22Rv1 (cell line): ENCODE data around the gene MSX1.

Experiments
- ZFX ChIP-seq: fragments of 450-650 bp; IDR thresholded peaks from 2 replicates; pipeline ENCODE4 v1.6.1; 2017; ENCODE audit warnings: antibody characterized with exemption, borderline replicate concordance
- TF ChIP-seq, protein P1 (sequence below): fragments of 450-650 bp; IDR thresholded peaks from 2 replicates; pipeline ENCODE4 v1.5.1; 2017; ENCODE audit warnings: mild to moderate bottlenecking

DNA sequence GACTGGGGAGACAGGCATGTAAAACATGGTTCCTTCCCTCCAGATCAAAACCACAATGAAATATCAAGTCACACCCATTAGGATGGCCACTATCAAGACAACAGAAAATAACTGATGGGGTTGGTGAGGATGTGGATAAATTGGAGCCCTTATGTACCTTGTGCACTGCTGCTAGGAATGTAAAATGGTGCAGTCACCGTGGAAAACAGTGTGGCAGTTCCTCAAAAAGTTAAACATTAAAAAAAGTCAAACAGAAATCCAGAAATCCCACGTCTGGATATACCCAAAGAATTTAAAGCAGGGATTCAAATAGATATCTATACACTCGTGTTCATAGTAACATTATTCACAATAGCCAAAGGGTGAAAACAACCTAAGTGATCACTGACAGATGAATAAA, 35.2 kb upstream of the MSX1 start:
- TF ChIP-seq, protein P1, sequence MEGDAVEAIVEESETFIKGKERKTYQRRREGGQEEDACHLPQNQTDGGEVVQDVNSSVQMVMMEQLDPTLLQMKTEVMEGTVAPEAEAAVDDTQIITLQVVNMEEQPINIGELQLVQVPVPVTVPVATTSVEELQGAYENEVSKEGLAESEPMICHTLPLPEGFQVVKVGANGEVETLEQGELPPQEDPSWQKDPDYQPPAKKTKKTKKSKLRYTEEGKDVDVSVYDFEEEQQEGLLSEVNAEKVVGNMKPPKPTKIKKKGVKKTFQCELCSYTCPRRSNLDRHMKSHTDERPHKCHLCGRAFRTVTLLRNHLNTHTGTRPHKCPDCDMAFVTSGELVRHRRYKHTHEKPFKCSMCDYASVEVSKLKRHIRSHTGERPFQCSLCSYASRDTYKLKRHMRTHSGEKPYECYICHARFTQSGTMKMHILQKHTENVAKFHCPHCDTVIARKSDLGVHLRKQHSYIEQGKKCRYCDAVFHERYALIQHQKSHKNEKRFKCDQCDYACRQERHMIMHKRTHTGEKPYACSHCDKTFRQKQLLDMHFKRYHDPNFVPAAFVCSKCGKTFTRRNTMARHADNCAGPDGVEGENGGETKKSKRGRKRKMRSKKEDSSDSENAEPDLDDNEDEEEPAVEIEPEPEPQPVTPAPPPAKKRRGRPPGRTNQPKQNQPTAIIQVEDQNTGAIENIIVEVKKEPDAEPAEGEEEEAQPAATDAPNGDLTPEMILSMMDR = no peak
- TF ChIP-seq ZFX = no peak
